ENCODE data around the gene THEMIS2.

DNA sequence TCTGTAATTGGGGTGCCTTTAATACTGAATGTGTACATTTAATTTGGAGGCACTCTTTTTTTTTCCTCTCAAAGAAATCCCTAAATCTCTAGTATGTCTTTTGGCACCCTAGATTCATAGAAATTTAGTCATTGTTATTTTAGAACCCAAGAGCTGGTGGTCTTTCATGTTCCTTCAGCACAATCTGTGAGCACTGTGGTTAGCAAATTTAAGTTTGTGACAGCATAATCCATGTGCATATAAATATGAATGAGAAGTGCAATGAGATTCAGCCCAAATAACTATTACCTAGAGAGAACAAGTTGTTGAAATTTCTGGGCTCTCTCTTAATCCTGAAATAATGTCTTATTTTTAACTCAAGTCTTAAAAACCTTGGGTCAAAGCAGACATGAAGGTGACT, 37.3 kb upstream of the THEMIS2 start:
- TF ChIP-seq POLR2A (IDR thresholded peaks at IDR 0.05; ENCODE audit: extremely low read depth, insufficient read length) = no peak
- TF ChIP-seq, protein P1, sequence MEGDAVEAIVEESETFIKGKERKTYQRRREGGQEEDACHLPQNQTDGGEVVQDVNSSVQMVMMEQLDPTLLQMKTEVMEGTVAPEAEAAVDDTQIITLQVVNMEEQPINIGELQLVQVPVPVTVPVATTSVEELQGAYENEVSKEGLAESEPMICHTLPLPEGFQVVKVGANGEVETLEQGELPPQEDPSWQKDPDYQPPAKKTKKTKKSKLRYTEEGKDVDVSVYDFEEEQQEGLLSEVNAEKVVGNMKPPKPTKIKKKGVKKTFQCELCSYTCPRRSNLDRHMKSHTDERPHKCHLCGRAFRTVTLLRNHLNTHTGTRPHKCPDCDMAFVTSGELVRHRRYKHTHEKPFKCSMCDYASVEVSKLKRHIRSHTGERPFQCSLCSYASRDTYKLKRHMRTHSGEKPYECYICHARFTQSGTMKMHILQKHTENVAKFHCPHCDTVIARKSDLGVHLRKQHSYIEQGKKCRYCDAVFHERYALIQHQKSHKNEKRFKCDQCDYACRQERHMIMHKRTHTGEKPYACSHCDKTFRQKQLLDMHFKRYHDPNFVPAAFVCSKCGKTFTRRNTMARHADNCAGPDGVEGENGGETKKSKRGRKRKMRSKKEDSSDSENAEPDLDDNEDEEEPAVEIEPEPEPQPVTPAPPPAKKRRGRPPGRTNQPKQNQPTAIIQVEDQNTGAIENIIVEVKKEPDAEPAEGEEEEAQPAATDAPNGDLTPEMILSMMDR (IDR thresholded peaks at IDR 0.05; ENCODE audit: low read depth, low read length) = no peak
- TF ChIP-seq, protein P2, sequence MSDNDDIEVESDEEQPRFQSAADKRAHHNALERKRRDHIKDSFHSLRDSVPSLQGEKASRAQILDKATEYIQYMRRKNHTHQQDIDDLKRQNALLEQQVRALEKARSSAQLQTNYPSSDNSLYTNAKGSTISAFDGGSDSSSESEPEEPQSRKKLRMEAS (IDR thresholded peaks at IDR 0.05; ENCODE audit: low read depth, low read length) = no peak

Measured in NB4 (cell line).